Stimulated activated CD4-positive, alpha-beta T cell treated with anti-CD3 and anti-CD28 coated beads, Interleukin-12 subunit alpha, Interleukin-12 subunit beta, amount 100 ng/mL, for 48 hours (primary cell): ENCODE results near the gene SLFN14.
"Not testable (repeated sequence)": the region's sequence is repeated elsewhere in the genome, so short reads cannot be mapped to it uniquely, and the experiment has no call there.

Source experiments
- DNase-seq, 3 donors: peaks; one replicate each; pipeline ENCODE4 v3.0.0-alpha.2; 2020; ENCODE audit warnings: low read depth in 2 of 3, low spot score in 1 of 3

The SLFN14 gene

GRCh38 chr17:35559495-35560210 is 966 bp downstream of the SLFN14 start:
- no peak for DNase-seq

- DNase-seq, result no peak
Measured at GRCh38 chr17:35557353-35557752, 3.3 kb downstream of the SLFN14 start.

- DNase-seq, result no peak
Measured at GRCh38 chr17:35555691-35556090, 4.9 kb downstream of the SLFN14 start.

GRCh38 chr17:35554668-35555067 is 6.0 kb downstream of the SLFN14 start:
- no peak for DNase-seq

- no peak for DNase-seq
Measured at GRCh38 chr17:35553310-35553709, 7.3 kb downstream of the SLFN14 start.

- DNase-seq, result no peak
Measured at GRCh38 chr17:35548978-35549377, 11.6 kb downstream of the SLFN14 start.

GRCh38 chr17:35548208-35548810 is 12.3 kb downstream of the SLFN14 start:
- no peak for DNase-seq

- DNase-seq, result no peak
Measured at GRCh38 chr17:35546487-35546886, 14.1 kb downstream of the SLFN14 start.

- DNase-seq, result no peak
Measured at GRCh38 chr17:35545150-35545549, 15.5 kb downstream of the SLFN14 start.

GRCh38 chr17:35543856-35544255 is 16.8 kb downstream of the SLFN14 start:
- no peak for DNase-seq

- DNase-seq, result no peak
Measured at GRCh38 chr17:35542990-35543389, 17.6 kb downstream of the SLFN14 start.

- no peak for DNase-seq
Measured at GRCh38 chr17:35541434-35541833, 19.2 kb downstream of the SLFN14 start.

- DNase-seq, result no peak
Measured at GRCh38 chr17:35540589-35541404, 19.8 kb downstream of the SLFN14 start.

- DNase-seq, result no peak
Measured at GRCh38 chr17:35539659-35540026, 21.0 kb downstream of the SLFN14 start.

GRCh38 chr17:35537601-35538141 is 22.9 kb downstream of the SLFN14 start, which contains the start of gene SLFN12L:
SLFN12L (minus strand) TSS chr17:35537678; CDS start chr17:35522364, 15,314 bp downstream.
- peak in 1 of 3 donors; percentile 34 for DNase-seq

- DNase-seq, result no peak
Measured at GRCh38 chr17:35536664-35537171, 23.9 kb downstream of the SLFN14 start.

GRCh38 chr17:35535406-35535805 is 25.2 kb downstream of the SLFN14 start:
- DNase-seq, result not testable (repeated sequence)

- no peak for DNase-seq
Measured at GRCh38 chr17:35534576-35535093, 26.0 kb downstream of the SLFN14 start.

GRCh38 chr17:35531160-35531559 is 29.5 kb downstream of the SLFN14 start:
- DNase-seq, result no peak

GRCh38 chr17:35529866-35530265 is 30.8 kb downstream of the SLFN14 start:
- DNase-seq, result no peak

- DNase-seq, result not testable (repeated sequence)
Measured at GRCh38 chr17:35529326-35529725, 31.3 kb downstream of the SLFN14 start.
